Muscle layer of colon (tissue), 2 donors: Measurements from ENCODE around the gene EVC.

Experiments used
- H3K27ac ChIP-seq: one replicate; pipeline ENCODE4 v1.7.0; 2013; ENCODE audit warnings: low read depth, mild to moderate bottlenecking, low read length, moderate library complexity
- H3K27me3 ChIP-seq, 2 donors: one replicate each; pipeline ENCODE4 v1.7.0; 2013; ENCODE audit warnings: low read length in 2 of 2, mild to moderate bottlenecking in 2 of 2; ENCODE audit not compliant: insufficient read depth in 2 of 2, control insufficient read depth in 1 of 2
- H3K36me3 ChIP-seq: one replicate; pipeline ENCODE4 v1.7.0; 2013; ENCODE audit warnings: mild to moderate bottlenecking, low read length; ENCODE audit not compliant: insufficient read depth
- H3K4me1 ChIP-seq: one replicate; pipeline ENCODE4 v1.7.0; 2013; ENCODE audit warnings: mild to moderate bottlenecking, low read length; ENCODE audit not compliant: insufficient read depth
- H3K4me3 ChIP-seq, 2 donors: one replicate each; pipeline ENCODE4 v1.7.0; 2013; ENCODE audit warnings: low read length in 2 of 2, low read depth in 1 of 2, mild to moderate bottlenecking in 1 of 2, moderate library complexity in 1 of 2
- H3K9ac ChIP-seq: one replicate; pipeline ENCODE4 v1.7.0; 2013; ENCODE audit warnings: low read length
- H3K9me3 ChIP-seq: one replicate; pipeline ENCODE4 v1.7.0; 2013; ENCODE audit warnings: mild to moderate bottlenecking, low read length
- donor health status: abdominal sarcoma.
- donor health status: Adenocarcinoma of cecum.

Gene EVC

GRCh38 chr4:5738061-5738460 lies 27.1 kb downstream of the EVC start:
- Histone ChIP-seq H3K4me1 (no peaks in the 10 kb centered on the region), H3K27ac (no peak overlapping the region), H3K9ac (no peak overlapping the region), H3K36me3 (peaks cover 32% of the 10 kb centered on the region), H3K9me3 (no peaks in the 10 kb centered on the region), H3K4me3 (no peak overlapping the region), H3K27me3 (no peaks in the 10 kb centered on the region)

GRCh38 chr4:5742388-5742787 lies 31.4 kb downstream of the EVC start:
- H3K27ac ChIP-seq, result no peak overlapping the region
- peaks cover 5% of the 10 kb centered on the region for H3K4me1 ChIP-seq
- H3K9me3 ChIP-seq, result no peaks in the 10 kb centered on the region
- H3K9ac ChIP-seq, result no peak overlapping the region
- peaks cover 32% of the 10 kb centered on the region for H3K36me3 ChIP-seq
- no peaks in the 10 kb centered on the region for H3K27me3 ChIP-seq
- H3K4me3 ChIP-seq, result no peak overlapping the region

- Histone ChIP-seq H3K4me3 (no peak overlapping the region), H3K9me3 (no peaks in the 10 kb centered on the region), H3K9ac (no peak overlapping the region), H3K27me3 (no peaks in the 10 kb centered on the region), H3K27ac (no peak overlapping the region), H3K36me3 (peaks cover 32% of the 10 kb centered on the region), H3K4me1 (peaks cover 8% of the 10 kb centered on the region)
These were observed 32.0 kb downstream of the EVC start for GRCh38 chr4:5742968-5743367.

- no peak overlapping the region for H3K4me3 ChIP-seq
- H3K9me3 ChIP-seq, result no peaks in the 10 kb centered on the region
- no peak overlapping the region for H3K27ac ChIP-seq
- no peak overlapping the region for H3K9ac ChIP-seq
- peaks cover 39% of the 10 kb centered on the region for H3K36me3 ChIP-seq
- H3K4me1 ChIP-seq, result peaks cover 9% of the 10 kb centered on the region
- H3K27me3 ChIP-seq, result no peaks in the 10 kb centered on the region
These were observed 35.2 kb downstream of the EVC start for GRCh38 chr4:5746250-5746649.

- no peak overlapping the region for H3K27ac ChIP-seq
- no peaks in the 10 kb centered on the region for H3K27me3 ChIP-seq
- no peaks in the 10 kb centered on the region for H3K9me3 ChIP-seq
- H3K4me3 ChIP-seq, result no peak overlapping the region
- H3K9ac ChIP-seq, result no peak overlapping the region
- peaks cover 9% of the 10 kb centered on the region for H3K4me1 ChIP-seq
- peaks cover 40% of the 10 kb centered on the region for H3K36me3 ChIP-seq
These were observed 36.1 kb downstream of the EVC start for GRCh38 chr4:5746829-5747737.

GRCh38 chr4:5747738-5748375 lies 36.9 kb downstream of the EVC start:
- Histone ChIP-seq H3K36me3 (peaks cover 33% of the 10 kb centered on the region), H3K27me3 (no peaks in the 10 kb centered on the region), H3K9me3 (no peaks in the 10 kb centered on the region), H3K4me1 (peaks cover 9% of the 10 kb centered on the region), H3K4me3 (no peak overlapping the region), H3K9ac (no peak overlapping the region), H3K27ac (no peak overlapping the region)

GRCh38 chr4:5749568-5749967 lies 38.6 kb downstream of the EVC start:
- H3K36me3 ChIP-seq, result peaks cover 38% of the 10 kb centered on the region
- no peak overlapping the region for H3K4me3 ChIP-seq
- H3K4me1 ChIP-seq, result peaks cover 9% of the 10 kb centered on the region
- no peak overlapping the region for H3K9ac ChIP-seq
- H3K9me3 ChIP-seq, result no peaks in the 10 kb centered on the region
- no peak overlapping the region for H3K27ac ChIP-seq
- no peaks in the 10 kb centered on the region for H3K27me3 ChIP-seq

- Histone ChIP-seq H3K27ac (no peak overlapping the region), H3K4me1 (peaks cover 9% of the 10 kb centered on the region), H3K9me3 (no peaks in the 10 kb centered on the region), H3K4me3 (no peak overlapping the region), H3K36me3 (peaks cover 41% of the 10 kb centered on the region), H3K9ac (no peak overlapping the region), H3K27me3 (no peaks in the 10 kb centered on the region)
These were observed 39.3 kb downstream of the EVC start for GRCh38 chr4:5750052-5750945.

- Histone ChIP-seq H3K27ac (no peak overlapping the region), H3K4me1 (peaks cover 9% of the 10 kb centered on the region), H3K9ac (no peak overlapping the region), H3K27me3 (no peaks in the 10 kb centered on the region), H3K36me3 (peaks cover 42% of the 10 kb centered on the region), H3K9me3 (no peaks in the 10 kb centered on the region), H3K4me3 (no peak overlapping the region)
These were observed 40.1 kb downstream of the EVC start for GRCh38 chr4:5750946-5751665.

GRCh38 chr4:5751666-5752375 lies 40.8 kb downstream of the EVC start:
- no peaks in the 10 kb centered on the region for H3K27me3 ChIP-seq
- no peak overlapping the region for H3K4me3 ChIP-seq
- H3K36me3 ChIP-seq, result peaks cover 49% of the 10 kb centered on the region
- H3K9ac ChIP-seq, result no peak overlapping the region
- H3K27ac ChIP-seq, result no peak overlapping the region
- H3K9me3 ChIP-seq, result no peaks in the 10 kb centered on the region
- peaks cover 9% of the 10 kb centered on the region for H3K4me1 ChIP-seq
